HL-60/S4 treated with retinoic acid at 250 ng/mL for 4 days and 3 days (cell line): ENCODE measurements around the gene ARMC5.
"Not testable (repeated sequence)": the region's sequence is repeated elsewhere in the genome, so short reads cannot be mapped to it uniquely, and the experiment has no call there.

Experiments
- in situ Hi-C: fragments of 300-500 bp; cut with MboI; formaldehyde crosslinking; loops from 2 replicates; pipeline ENCODE4 v1.7.0; 2022; ENCODE audit warnings: low sequenced_read_pairs

The ARMC5 gene

DNA sequence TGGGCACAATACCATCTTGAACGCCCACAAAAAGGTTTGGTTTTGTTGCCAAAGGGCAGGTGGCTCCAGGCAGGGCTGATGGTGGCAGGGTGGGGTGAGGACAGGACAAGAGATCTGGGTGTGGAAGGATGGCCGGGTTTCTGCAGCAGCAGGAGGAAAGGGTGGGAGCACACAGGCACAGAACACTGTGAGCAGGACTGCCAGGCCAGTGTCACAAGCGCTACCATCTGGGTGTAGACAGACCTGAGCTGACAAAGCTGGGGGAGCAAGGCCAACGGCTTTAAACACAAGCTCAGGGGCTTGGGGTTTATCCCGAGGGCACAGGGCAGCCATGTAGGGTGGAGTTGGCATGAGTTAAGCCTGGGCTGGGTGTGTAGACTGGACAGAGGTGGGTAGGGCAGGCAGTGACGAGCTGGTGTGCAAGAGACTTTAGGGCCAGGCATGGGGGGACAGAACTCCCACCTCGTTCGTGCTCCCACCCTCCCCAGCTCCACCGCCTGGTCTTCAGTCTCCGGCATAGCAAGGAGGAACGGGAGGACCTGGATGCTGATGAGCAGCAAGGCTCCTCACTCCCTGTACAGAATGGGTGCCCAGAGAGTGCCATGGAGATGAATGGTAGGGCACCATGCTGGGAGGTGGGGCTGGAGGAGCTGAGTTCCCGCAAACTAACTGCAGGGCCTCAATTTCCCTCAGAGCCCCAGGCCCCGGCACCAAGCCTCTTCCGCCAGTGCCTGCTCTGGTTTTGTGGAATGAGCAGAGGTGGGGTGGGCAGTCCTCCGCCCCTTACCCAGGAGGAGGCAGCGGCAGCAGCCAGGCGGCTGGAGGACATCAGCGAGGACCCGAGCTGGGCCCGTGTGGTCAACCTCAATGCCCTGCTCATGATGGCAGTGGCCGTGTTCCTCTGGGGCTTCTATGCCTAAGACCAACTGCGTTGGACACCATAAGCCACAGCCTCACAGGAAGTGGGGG lies 30.6 kb downstream of the ARMC5 start:
- in situ Hi-C loops, result no loop called here

GRCh38 chr16:31491778-31492418 lies 32.6 kb downstream of the ARMC5 start:
- in situ Hi-C loops, result no loop called here

GRCh38 chr16:31493506-31494125 lies 34.3 kb downstream of the ARMC5 start:
- in situ Hi-C loops, result no loop called here

GRCh38 chr16:31496670-31497069 lies 37.4 kb downstream of the ARMC5 start:
- in situ Hi-C loops, result no loop called here

GRCh38 chr16:31498493-31498892 lies 39.2 kb downstream of the ARMC5 start:
- in situ Hi-C loops, result no loop called here

DNA sequence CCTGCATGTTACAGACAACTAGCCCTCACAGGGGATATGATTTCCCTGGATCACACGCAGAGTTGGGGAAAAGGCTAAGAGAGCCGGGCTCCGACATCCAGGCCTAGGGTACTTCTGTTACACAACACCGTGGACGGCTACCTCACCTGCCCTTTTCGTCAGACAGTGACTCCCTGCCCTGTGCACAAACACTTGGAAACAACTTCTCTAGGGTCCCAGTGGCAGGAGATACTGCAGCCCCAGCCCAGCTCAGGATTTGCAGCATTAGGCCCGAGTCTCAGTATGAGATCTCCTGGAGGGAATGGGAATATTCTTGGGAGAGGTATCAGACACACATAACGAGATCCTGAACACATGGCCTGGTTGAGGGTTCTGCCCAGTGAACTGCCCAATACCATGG lies 40.6 kb downstream of the ARMC5 start:
- in situ Hi-C loops, result no loop called here

- in situ Hi-C loops, result no loop called here
These were observed 42.1 kb downstream of the ARMC5 start for GRCh38 chr16:31501226-31501965.

GRCh38 chr16:31501966-31502348 lies 42.7 kb downstream of the ARMC5 start:
- in situ Hi-C loops, result no loop called here

- in situ Hi-C loops, result no loop called here
These were observed 43.7 kb downstream of the ARMC5 start for GRCh38 chr16:31502981-31503380.

GRCh38 chr16:31503555-31503954 lies 44.3 kb downstream of the ARMC5 start:
- in situ Hi-C loops, result not testable (repeated sequence)

DNA sequence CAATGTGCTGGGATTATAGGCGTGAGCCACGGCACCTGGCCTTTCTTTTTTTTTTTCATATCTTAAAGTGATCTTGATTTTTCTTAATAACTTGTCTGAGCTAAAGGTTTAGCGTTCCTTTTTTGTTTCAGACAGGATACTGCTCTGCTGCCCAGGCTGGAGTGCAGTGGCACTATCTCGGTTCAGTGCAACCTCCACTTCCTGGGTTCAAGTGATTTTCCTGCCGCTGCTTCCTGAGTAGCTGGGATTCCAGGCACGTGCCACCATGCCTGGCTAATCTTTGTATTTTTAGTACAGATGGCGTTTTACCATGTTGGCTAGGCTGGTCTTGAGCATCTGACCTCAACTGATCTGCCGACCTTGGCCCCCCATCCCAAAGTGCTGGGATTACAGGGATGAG lies 44.9 kb downstream of the ARMC5 start:
- in situ Hi-C loops, result no loop called here

DNA sequence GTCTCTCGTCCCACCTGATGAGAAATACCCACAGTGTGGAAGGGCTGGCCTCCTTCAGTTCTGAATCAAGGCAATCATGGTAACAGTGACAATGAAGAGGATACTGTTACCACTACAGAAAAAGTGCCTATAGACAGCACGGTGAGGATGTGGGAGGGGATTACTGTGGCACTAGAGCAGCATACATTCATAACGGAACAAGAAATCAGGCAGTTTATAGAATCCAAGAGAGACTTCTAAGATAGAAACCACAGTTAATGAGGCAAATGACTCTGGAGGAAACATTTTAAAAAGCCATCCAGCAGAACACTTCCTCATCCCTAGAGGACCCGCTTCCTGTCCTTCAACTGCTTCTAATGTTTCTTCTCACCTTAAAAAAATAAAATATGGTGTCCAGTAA lies 46.2 kb downstream of the ARMC5 start:
- in situ Hi-C loops, result no loop called here

DNA sequence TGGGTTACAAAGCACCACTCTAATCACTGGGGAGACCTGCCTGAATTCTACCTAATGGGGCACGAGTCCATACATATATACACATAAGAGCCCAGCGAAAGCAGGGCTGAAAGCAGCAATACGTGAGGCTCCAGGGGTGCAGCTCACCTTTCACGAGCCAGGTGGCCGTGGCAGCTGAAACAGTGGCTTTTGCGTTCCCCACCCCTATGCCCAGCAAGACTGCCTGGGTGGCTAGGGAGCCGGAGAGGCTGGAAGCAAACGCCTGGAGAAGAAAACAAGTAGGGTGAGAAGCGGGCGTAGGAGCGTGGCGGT lies 48.3 kb downstream of the ARMC5 start:
- in situ Hi-C loops, result no loop called here

DNA sequence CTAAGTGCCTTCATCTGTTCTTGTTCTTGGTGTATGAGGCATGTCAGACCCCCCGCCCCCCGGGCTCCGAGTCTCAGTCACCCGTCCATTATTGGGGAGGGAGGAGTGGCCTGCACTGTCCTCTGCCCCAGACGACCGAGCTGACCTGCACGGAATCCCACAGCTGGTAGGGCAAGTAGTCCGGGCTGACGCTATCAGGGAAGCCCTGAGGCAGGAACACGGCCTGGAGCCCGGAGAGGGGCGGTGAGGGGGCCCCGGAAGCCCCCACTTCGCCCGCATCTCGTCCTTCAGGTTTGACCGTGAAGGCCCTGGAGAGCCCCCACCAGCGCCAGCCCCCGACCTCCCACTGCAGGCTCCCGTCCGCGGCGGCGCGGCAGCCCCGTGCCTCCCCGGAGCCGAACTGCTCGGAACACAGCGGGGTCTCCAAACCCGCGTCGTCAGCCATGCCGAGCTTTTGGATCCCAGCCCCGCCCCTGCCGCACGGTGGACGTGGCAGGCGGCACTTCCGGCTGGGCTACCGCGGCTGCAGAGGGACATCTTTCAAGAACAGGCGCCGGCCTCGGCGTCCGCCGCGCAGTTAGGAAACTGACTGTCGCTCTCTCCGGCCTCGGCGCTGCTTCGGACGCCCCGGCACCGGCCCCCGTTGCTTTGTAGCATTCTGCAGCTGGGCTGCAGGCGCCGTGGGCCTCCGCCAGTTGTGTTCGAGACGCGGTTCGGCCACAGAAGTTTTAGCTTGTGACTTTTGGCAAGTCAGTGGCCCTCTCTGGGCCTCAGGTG lies 48.8 kb downstream of the ARMC5 start, which contains the start of gene RUSF1:
RUSF1 (minus strand) TSS at position 463 of the 777 bp plus-strand sequence; CDS start at position 445, 18 bp downstream.
- in situ Hi-C loops, result no loop called here

GRCh38 chr16:31508706-31509195 lies 49.5 kb downstream of the ARMC5 start:
- in situ Hi-C loops, result no loop called here

DNA sequence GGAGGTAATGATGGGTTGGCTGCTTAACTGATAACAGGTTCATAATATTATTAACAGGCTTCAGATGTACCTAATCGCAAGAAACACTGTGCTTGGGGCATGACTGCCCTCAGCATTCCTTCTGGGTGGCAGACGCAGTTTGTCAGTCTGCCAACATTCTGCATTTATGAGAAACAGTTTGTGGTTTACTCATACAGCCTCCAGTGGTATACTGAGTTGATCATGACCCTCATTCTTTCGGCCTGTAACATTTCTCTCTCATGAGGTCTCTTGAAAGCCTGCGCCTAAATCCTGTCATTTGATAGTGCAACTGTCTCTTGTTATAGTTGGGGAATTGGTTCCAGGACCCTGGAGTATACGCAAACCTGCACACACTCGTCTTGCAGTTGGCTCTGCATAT lies 53.8 kb downstream of the ARMC5 start:
- in situ Hi-C loops, result no loop called here

DNA sequence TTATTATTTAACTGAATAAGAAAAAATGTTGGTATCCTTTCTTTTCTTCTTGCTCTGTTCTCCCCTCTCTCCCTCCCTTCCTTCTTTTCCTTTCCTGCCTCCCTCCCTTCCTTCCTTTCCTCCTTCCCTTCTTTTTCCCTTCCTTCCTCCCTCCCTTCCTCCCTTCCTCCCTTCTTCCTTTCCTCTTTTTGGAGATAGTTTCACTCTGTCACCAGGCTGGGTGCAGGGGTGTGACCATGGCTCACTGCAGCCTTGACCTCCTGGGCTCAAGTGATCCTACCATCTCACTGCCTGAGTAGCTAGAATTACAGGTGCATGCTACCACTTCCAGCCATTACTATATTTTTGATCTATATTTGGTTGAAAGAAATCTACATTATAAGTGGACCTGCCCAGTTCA lies 54.6 kb downstream of the ARMC5 start:
- in situ Hi-C loops, result no loop called here
